Endodermal cell (in vitro differentiated cells): ENCODE data around the gene SNX7. TPM values are rescaled to one million over a fixed set of nuclear protein-coding genes. Genes with fewer than 3 reads are reported as not detected.

Experiments
- DNase-seq: peaks from one replicate; pipeline ENCODE4 v3.0.0-alpha.2; 2017
- H3K27ac ChIP-seq: 2 replicates; pipeline ENCODE4 v1.5.1; 2013; ENCODE audit warnings: mild to moderate bottlenecking, low read depth, low read length, moderate library complexity
- H3K27me3 ChIP-seq: 2 replicates; pipeline ENCODE4 v1.6.1; 2013; ENCODE audit warnings: mild to moderate bottlenecking, low read length, moderate library complexity; ENCODE audit not compliant: insufficient read depth, control insufficient read depth, poor library complexity, severe bottlenecking
- H3K36me3 ChIP-seq: 2 replicates; pipeline ENCODE4 v1.7.0; 2013; ENCODE audit warnings: mild to moderate bottlenecking, low read length, moderate library complexity; ENCODE audit not compliant: control insufficient read depth, insufficient read depth
- H3K4me1 ChIP-seq: one replicate; pipeline ENCODE4 v1.7.0; 2013; ENCODE audit warnings: low read length; ENCODE audit not compliant: control insufficient read depth, insufficient read depth
- H3K4me3 ChIP-seq: 2 replicates; pipeline ENCODE4 v1.5.1; 2013; ENCODE audit warnings: mild to moderate bottlenecking, low read length, moderate library complexity
- H3K9ac ChIP-seq: 2 replicates; pipeline ENCODE4 v1.6.1; 2013; ENCODE audit warnings: mild to moderate bottlenecking, low read length, moderate library complexity; ENCODE audit not compliant: poor library complexity, severe bottlenecking; ENCODE audit errors: extremely low read depth
- H3K9me3 ChIP-seq: 2 replicates; pipeline ENCODE4 v1.6.1; 2013; ENCODE audit warnings: mild to moderate bottlenecking, low read length, moderate library complexity; ENCODE audit not compliant: control insufficient read depth
- H3K27ac Mint-ChIP-seq: 2 replicates; pipeline ENCODE4 v1.8.0; 2020; ENCODE audit warnings: mixed read lengths
- H3K27me3 Mint-ChIP-seq: 2 replicates; pipeline ENCODE4 v1.8.0; 2021; ENCODE audit warnings: mild to moderate bottlenecking, mixed read lengths; ENCODE audit not compliant: insufficient read depth
- H3K36me3 Mint-ChIP-seq: 2 replicates; pipeline ENCODE4 v1.8.0; 2020; ENCODE audit warnings: low read depth, mixed read lengths
- H3K4me1 Mint-ChIP-seq: 2 replicates; pipeline ENCODE4 v1.8.0; 2020; ENCODE audit warnings: mixed read lengths
- H3K4me3 Mint-ChIP-seq: 2 replicates; pipeline ENCODE4 v1.8.0; 2020; ENCODE audit warnings: mild to moderate bottlenecking, moderate library complexity, mixed read lengths
- H3K9me3 Mint-ChIP-seq: 2 replicates; pipeline ENCODE4 v1.8.0; 2020; ENCODE audit warnings: mild to moderate bottlenecking, mixed read lengths
- WGBS, 2 experiments: methylation state at CpG; one replicate each; pipeline versions ENCODE4 v1.1.5 to v1.1.7; 2013; ENCODE audit warnings: missing lambda C conversion rate in 2 of 2, mixed read lengths in 1 of 2; ENCODE audit not compliant: insufficient coverage in 1 of 2, insufficient read length in 1 of 2; 5-methylcytosine and 5-hydroxymethylcytosine counted together
- total RNA-seq, 2 donors: library from RNA; stranded (reverse); fragmentation: NEBNext Ultra II Directional in 1 of 2; extraction: Animal tissue kit (Norgen Biotek cat#: 25700) in 1 of 2; gene quantifications; 2 replicates in 1 of 2; 3 replicates in 1 of 2; pipeline ENCODE4 v1.2.1, GENCODE V29; 2021
- TF ChIP-seq, protein P1 (sequence below): fragments of 200-600 bp; sonication (generic); conservative IDR thresholded peaks from 2 replicates; pipeline ENCODE4 v1.5.0; 2021; ENCODE audit warnings: antibody characterized with exemption, mild to moderate bottlenecking

SNX7 gene
- total RNA-seq, 2 donors from 2014 or later: 37.5 to 41.5 TPM

- no peaks in the 10 kb centered on the region for H3K27me3 ChIP-seq
- no CpG with 5 or more reads among the region's 1 CpG for WGBS, 2 experiments
- DNase-seq: no peak
- no peak overlapping the region for H3K4me3 ChIP-seq
- no peaks in the 10 kb centered on the region for H3K4me1 ChIP-seq
- H3K9me3 ChIP-seq: no peaks in the 10 kb centered on the region
- Mint-ChIP-seq H3K4me1 (no peaks in the 10 kb centered on the region), H3K27ac (no peak overlapping the region), H3K4me3 (no peak overlapping the region), H3K36me3 (peaks cover 5% of the 10 kb centered on the region), H3K9me3 (no peaks in the 10 kb centered on the region), H3K27me3 (no peaks in the 10 kb centered on the region)
- no peak overlapping the region for H3K27ac ChIP-seq
- TF ChIP-seq, protein P1, sequence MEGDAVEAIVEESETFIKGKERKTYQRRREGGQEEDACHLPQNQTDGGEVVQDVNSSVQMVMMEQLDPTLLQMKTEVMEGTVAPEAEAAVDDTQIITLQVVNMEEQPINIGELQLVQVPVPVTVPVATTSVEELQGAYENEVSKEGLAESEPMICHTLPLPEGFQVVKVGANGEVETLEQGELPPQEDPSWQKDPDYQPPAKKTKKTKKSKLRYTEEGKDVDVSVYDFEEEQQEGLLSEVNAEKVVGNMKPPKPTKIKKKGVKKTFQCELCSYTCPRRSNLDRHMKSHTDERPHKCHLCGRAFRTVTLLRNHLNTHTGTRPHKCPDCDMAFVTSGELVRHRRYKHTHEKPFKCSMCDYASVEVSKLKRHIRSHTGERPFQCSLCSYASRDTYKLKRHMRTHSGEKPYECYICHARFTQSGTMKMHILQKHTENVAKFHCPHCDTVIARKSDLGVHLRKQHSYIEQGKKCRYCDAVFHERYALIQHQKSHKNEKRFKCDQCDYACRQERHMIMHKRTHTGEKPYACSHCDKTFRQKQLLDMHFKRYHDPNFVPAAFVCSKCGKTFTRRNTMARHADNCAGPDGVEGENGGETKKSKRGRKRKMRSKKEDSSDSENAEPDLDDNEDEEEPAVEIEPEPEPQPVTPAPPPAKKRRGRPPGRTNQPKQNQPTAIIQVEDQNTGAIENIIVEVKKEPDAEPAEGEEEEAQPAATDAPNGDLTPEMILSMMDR: no peak
- H3K36me3 ChIP-seq: peaks cover 8% of the 10 kb centered on the region
- no peak overlapping the region for H3K9ac ChIP-seq
Observed at GRCh38 chr1:98697781-98698180, 36.3 kb downstream of the SNX7 start.

DNA sequence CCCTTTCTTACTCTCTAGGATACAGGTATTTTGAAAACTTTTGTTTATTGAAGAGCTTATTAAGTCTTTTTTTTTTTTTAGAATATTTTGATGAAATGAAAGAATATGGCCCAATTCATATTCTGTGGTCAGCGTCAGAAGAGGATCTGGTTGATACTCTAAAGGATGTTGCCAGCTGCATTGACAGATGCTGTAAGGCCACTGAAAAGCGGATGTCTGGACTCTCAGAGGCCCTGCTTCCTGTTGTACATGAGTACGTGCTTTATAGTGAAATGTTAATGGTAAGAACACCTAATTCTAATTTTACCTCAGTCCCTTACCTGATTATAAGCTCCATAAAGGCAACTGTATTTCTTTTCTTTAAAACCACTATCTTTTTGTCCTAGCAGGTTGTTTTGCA is 37.1 kb downstream of the SNX7 start:
- H3K4me3 ChIP-seq: no peak overlapping the region
- H3K27me3 Mint-ChIP-seq: no peaks in the 10 kb centered on the region
- H3K9ac ChIP-seq: no peak overlapping the region
- TF ChIP-seq, protein P1: no peak
- peaks cover 8% of the 10 kb centered on the region for H3K36me3 ChIP-seq
- WGBS, 2 experiments: 83 to 95% methylated on average over 2 of the region's 3 CpGs
- H3K27ac Mint-ChIP-seq: no peak overlapping the region
- H3K27ac ChIP-seq: no peak overlapping the region
- H3K9me3 Mint-ChIP-seq: no peaks in the 10 kb centered on the region
- no peaks in the 10 kb centered on the region for H3K9me3 ChIP-seq
- no peaks in the 10 kb centered on the region for H3K27me3 ChIP-seq
- no peaks in the 10 kb centered on the region for H3K4me1 ChIP-seq
- H3K36me3 Mint-ChIP-seq: peaks cover 2% of the 10 kb centered on the region
- no peaks in the 10 kb centered on the region for H3K4me1 Mint-ChIP-seq
- no peak overlapping the region for H3K4me3 Mint-ChIP-seq
- no peak for DNase-seq

- Histone ChIP-seq H3K4me1 (no peaks in the 10 kb centered on the region), H3K4me3 (no peak overlapping the region), H3K9me3 (no peaks in the 10 kb centered on the region), H3K27ac (no peak overlapping the region), H3K9ac (no peak overlapping the region), H3K27me3 (no peaks in the 10 kb centered on the region), H3K36me3 (peaks cover 8% of the 10 kb centered on the region)
- no peak overlapping the region for H3K27ac Mint-ChIP-seq
- peaks cover 2% of the 10 kb centered on the region for H3K36me3 Mint-ChIP-seq
- DNase-seq: no peak
- no peaks in the 10 kb centered on the region for H3K4me1 Mint-ChIP-seq
- H3K4me3 Mint-ChIP-seq: no peak overlapping the region
- H3K9me3 Mint-ChIP-seq: no peaks in the 10 kb centered on the region
- TF ChIP-seq, protein P1: no peak
- H3K27me3 Mint-ChIP-seq: no peaks in the 10 kb centered on the region
Observed at GRCh38 chr1:98700228-98700627, 38.7 kb downstream of the SNX7 start.
